Thymus (tissue), 11 donors: Measurements from ENCODE around the gene AEN. TPM values are rescaled to one million over a fixed set of nuclear protein-coding genes. Genes with fewer than 3 reads are reported as not detected.

Experiments
- DNase-seq, 9 donors: peaks; one replicate each; pipeline ENCODE4 v3.0.0-alpha.2; 2013; ENCODE audit warnings: low spot score in 9 of 9, low read depth in 6 of 9, missing footprints in 1 of 9
- H3K27ac ChIP-seq, 2 donors: one replicate each; pipeline ENCODE4 v1.5.1; 2013; ENCODE audit warnings: control low read depth in 1 of 2, low read depth in 1 of 2, low read length in 1 of 2, mild to moderate bottlenecking in 1 of 2, moderate library complexity in 1 of 2
- H3K27me3 ChIP-seq, 2 donors: one replicate each; pipeline ENCODE4 v1.5.1; 2013; ENCODE audit warnings: low read length in 1 of 2; ENCODE audit not compliant: control insufficient read depth in 2 of 2, insufficient read depth in 1 of 2
- H3K36me3 ChIP-seq, 2 donors: one replicate each; pipeline ENCODE4 v1.5.1; 2013; ENCODE audit warnings: low read length in 1 of 2, mild to moderate bottlenecking in 1 of 2, moderate library complexity in 1 of 2; ENCODE audit not compliant: control insufficient read depth in 2 of 2, insufficient read depth in 2 of 2
- H3K4me1 ChIP-seq, 2 donors: one replicate each; pipeline ENCODE4 v1.5.1; 2013; ENCODE audit warnings: low read length in 2 of 2; ENCODE audit not compliant: control insufficient read depth in 2 of 2, insufficient read depth in 2 of 2
- H3K4me3 ChIP-seq, 2 donors: one replicate each; pipeline ENCODE4 v1.5.1; 2013; ENCODE audit warnings: low read length in 2 of 2, control low read depth in 1 of 2, mild to moderate bottlenecking in 1 of 2
- H3K9me3 ChIP-seq, 2 donors: one replicate each; pipeline ENCODE4 v1.5.1; 2013; ENCODE audit warnings: low read length in 1 of 2, mild to moderate bottlenecking in 1 of 2; ENCODE audit not compliant: control insufficient read depth in 2 of 2, insufficient read depth in 1 of 2
- WGBS: extraction: QIAGEN DNeasy Blood & Tissue Kit; methylation state at CpG from one replicate; pipeline ENCODE4 v1.1.7; 2013; 5-methylcytosine and 5-hydroxymethylcytosine counted together
- polyA plus RNA-seq: library from polyadenylated mRNA; stranded (reverse); fragments of 200-250 nt; gene quantifications from one replicate; pipeline ENCODE4 v1.2.3, GENCODE V29; 2013
- total RNA-seq: library from RNA; stranded (reverse); fragments of 120-200 nt; gene quantifications from one replicate; pipeline ENCODE4 v1.2.4, GENCODE V29; 2013
- donor health status: healthy.

The AEN gene
- total and polyA plus RNA-seq, 2 donors: 13.8 to 14.1 TPM

GRCh38 chr15:88656760-88657221 lies 35.7 kb downstream of the AEN start:
- peaks cover 0 to 31% of the 10 kb centered on the region in 2 donors for H3K36me3 ChIP-seq
- WGBS: 83% methylated on average over 10 of the region's 10 CpGs
- peaks cover 0 to 4% of the 10 kb centered on the region in 2 donors for H3K27me3 ChIP-seq
- H3K4me3 ChIP-seq: no peak overlapping the region
- H3K4me1 ChIP-seq: peaks cover 11 to 28% of the 10 kb centered on the region in 2 donors
- DNase-seq: no peak
- H3K27ac ChIP-seq: peak overlapping the region in 1 of 2 donors; percentile 8
- no peaks in the 10 kb centered on the region for H3K9me3 ChIP-seq

- H3K27me3 ChIP-seq: peaks cover 2 to 4% of the 10 kb centered on the region in 2 donors
- peaks cover 11 to 27% of the 10 kb centered on the region in 2 donors for H3K4me1 ChIP-seq
- H3K4me3 ChIP-seq: no peak overlapping the region
- no peak for DNase-seq
- no peak overlapping the region for H3K27ac ChIP-seq
- peaks cover 0 to 27% of the 10 kb centered on the region in 2 donors for H3K36me3 ChIP-seq
- 66% methylated on average over 13 of the region's 13 CpGs for WGBS
- H3K9me3 ChIP-seq: no peaks in the 10 kb centered on the region
Observed at GRCh38 chr15:88657326-88658069, 36.4 kb downstream of the AEN start.

GRCh38 chr15:88658070-88658965 lies 37.2 kb downstream of the AEN start:
- Histone ChIP-seq H3K9me3 (no peaks in the 10 kb centered on the region), H3K4me1 (peaks cover 11 to 22% of the 10 kb centered on the region in 2 donors), H3K27me3 (peaks cover 2 to 4% of the 10 kb centered on the region in 2 donors), H3K27ac (no peak overlapping the region), H3K4me3 (no peak overlapping the region), H3K36me3 (peaks cover 0 to 23% of the 10 kb centered on the region in 2 donors)
- WGBS: 85% methylated on average over 13 of the region's 13 CpGs
- no peak for DNase-seq

GRCh38 chr15:88658972-88659931 lies 38.1 kb downstream of the AEN start:
- H3K36me3 ChIP-seq: peaks cover 0 to 15% of the 10 kb centered on the region in 2 donors
- DNase-seq: no peak
- no peak overlapping the region for H3K4me3 ChIP-seq
- H3K9me3 ChIP-seq: no peaks in the 10 kb centered on the region
- H3K4me1 ChIP-seq: peaks cover 16 to 25% of the 10 kb centered on the region in 2 donors
- peaks cover 2 to 4% of the 10 kb centered on the region in 2 donors for H3K27me3 ChIP-seq
- H3K27ac ChIP-seq: no peak overlapping the region
- 94% methylated on average over 18 of the region's 18 CpGs for WGBS

- Histone ChIP-seq H3K9me3 (no peaks in the 10 kb centered on the region), H3K4me1 (peaks cover 7 to 17% of the 10 kb centered on the region in 2 donors), H3K36me3 (no peaks in the 10 kb centered on the region), H3K27ac (no peak overlapping the region), H3K27me3 (peaks cover 2 to 4% of the 10 kb centered on the region in 2 donors), H3K4me3 (no peak overlapping the region)
- DNase-seq: no peak
Observed at GRCh38 chr15:88661041-88661700, 40.0 kb downstream of the AEN start.

GRCh38 chr15:88661761-88662556 lies 40.8 kb downstream of the AEN start:
- Histone ChIP-seq H3K27ac (no peak overlapping the region), H3K4me3 (no peak overlapping the region), H3K36me3 (no peaks in the 10 kb centered on the region), H3K27me3 (peaks cover 2 to 4% of the 10 kb centered on the region in 2 donors), H3K9me3 (no peaks in the 10 kb centered on the region), H3K4me1 (peaks cover 7 to 15% of the 10 kb centered on the region in 2 donors)
- WGBS: 97% methylated on average over 4 of the region's 4 CpGs
- no peak for DNase-seq

- 96% methylated on average over 6 of the region's 6 CpGs for WGBS
- peaks cover 7 to 9% of the 10 kb centered on the region in 2 donors for H3K4me1 ChIP-seq
- no peaks in the 10 kb centered on the region for H3K36me3 ChIP-seq
- H3K9me3 ChIP-seq: no peaks in the 10 kb centered on the region
- H3K4me3 ChIP-seq: no peak overlapping the region
- DNase-seq: no peak
- no peak overlapping the region for H3K27ac ChIP-seq
- peaks cover 0 to 2% of the 10 kb centered on the region in 2 donors for H3K27me3 ChIP-seq
Observed at GRCh38 chr15:88663141-88663621, 42.0 kb downstream of the AEN start.
